Stomach (tissue), 9 donors: ENCODE results near the gene GULP1. TPM values are rescaled to one million over a fixed set of nuclear protein-coding genes. Genes with fewer than 3 reads are reported as not detected.

Experiments
- DNase-seq, 2 donors: peaks; one replicate each; pipeline versions ENCODE4 v3.0.0 to v3.0.0-alpha.2; 2013 to 2019
- H3K27ac ChIP-seq, 5 donors: fragments of 200-600 bp in 4 of 5; sonication (generic) in 4 of 5; one replicate each; pipeline ENCODE4 v1.5.1; 2013 to 2019; ENCODE audit warnings: mild to moderate bottlenecking in 1 of 5, moderate library complexity in 1 of 5
- H3K27me3 ChIP-seq, 3 donors: fragments of 200-600 bp; sonication (generic); one replicate each; pipeline ENCODE4 v1.5.1; 2017 to 2019; ENCODE audit warnings: mixed run types in 1 of 3
- H3K36me3 ChIP-seq, 4 donors: fragments of 200-600 bp; sonication (generic); 1 replicate in 3 of 4; 2 replicates in 1 of 4; pipeline ENCODE4 v1.5.1; 2016 to 2019
- H3K4me1 ChIP-seq, 4 donors: fragments of 200-600 bp; sonication (generic); one replicate each; pipeline ENCODE4 v1.5.1; 2016 to 2019
- H3K4me3 ChIP-seq, 4 donors: fragments of 200-600 bp; sonication (generic) in 3 of 4; one replicate each; pipeline ENCODE4 v1.5.1; 2016 to 2019; ENCODE audit warnings: mild to moderate bottlenecking in 1 of 4
- H3K9me3 ChIP-seq, 4 donors: fragments of 200-600 bp; sonication (generic); one replicate each; pipeline ENCODE4 v1.5.1; 2016 to 2019
- EP300 ChIP-seq: sonication (generic); formaldehyde crosslinking; IDR thresholded peaks from one replicate; pipeline ENCODE4 v1.6.1; 2017; ENCODE audit warnings: antibody characterized with exemption
- POLR2A ChIP-seq, 4 donors: fragments of 450-650 bp; IDR thresholded peaks; one replicate each; pipeline ENCODE4 v1.6.1; 2016; ENCODE audit warnings: antibody characterized with exemption in 4 of 4, control low read depth in 2 of 4, mild to moderate bottlenecking in 1 of 4, moderate library complexity in 1 of 4
- POLR2AphosphoS5 ChIP-seq, 3 donors: sonication (generic); formaldehyde crosslinking; IDR thresholded peaks; one replicate each; pipeline ENCODE4 v1.6.1; 2016; ENCODE audit warnings: antibody characterized with exemption in 3 of 3
- WGBS, 5 donors: extraction: QIAGEN DNeasy Blood & Tissue Kit in 3 of 5; methylation state at CpG; one replicate each; pipeline versions ENCODE4 v1.1.5 to v1.1.7; 2013 to 2018; 5-methylcytosine and 5-hydroxymethylcytosine counted together
- intact Hi-C: fragments of 100-400 bp; cut with DNase I; formaldehyde crosslinking; loops from one replicate; pipeline ENCODE4 v1.15.1; 2023; ENCODE audit warnings: low total_unique reads
- polyA plus RNA-seq, 3 donors: library from polyadenylated mRNA; stranded (reverse); fragments of 200-250 nt; gene quantifications; one replicate each; pipeline ENCODE4 v1.2.3, GENCODE V29; 2013
- total RNA-seq, 5 donors: library from RNA; depleted of rRNA; stranded (reverse); fragments of >200 nt; gene quantifications; one replicate each; pipeline versions ENCODE4 v1.1.0 to v1.2.3, GENCODE V29; 2014 to 2016
- TF ChIP-seq, protein P1 (sequence below), 7 experiments: fragments of 450-650 bp in 4 of 7; fragments of 200-600 bp in 3 of 7; sonication (generic) in 3 of 7; IDR thresholded peaks; one replicate each; pipeline ENCODE4 v1.5.1; 2016 to 2019; ENCODE audit warnings: antibody characterized with exemption in 7 of 7, control low read depth in 2 of 7, mild to moderate bottlenecking in 1 of 7
- donor health status: healthy with polysubstance abuse.
- donor health status: Bipolar disorder and iron deficiency.
- donor health status: healthy.

The GULP1 gene
- total and polyA plus RNA-seq, 8 donors: 4.9 to 179 (median 32.8) TPM

DNA sequence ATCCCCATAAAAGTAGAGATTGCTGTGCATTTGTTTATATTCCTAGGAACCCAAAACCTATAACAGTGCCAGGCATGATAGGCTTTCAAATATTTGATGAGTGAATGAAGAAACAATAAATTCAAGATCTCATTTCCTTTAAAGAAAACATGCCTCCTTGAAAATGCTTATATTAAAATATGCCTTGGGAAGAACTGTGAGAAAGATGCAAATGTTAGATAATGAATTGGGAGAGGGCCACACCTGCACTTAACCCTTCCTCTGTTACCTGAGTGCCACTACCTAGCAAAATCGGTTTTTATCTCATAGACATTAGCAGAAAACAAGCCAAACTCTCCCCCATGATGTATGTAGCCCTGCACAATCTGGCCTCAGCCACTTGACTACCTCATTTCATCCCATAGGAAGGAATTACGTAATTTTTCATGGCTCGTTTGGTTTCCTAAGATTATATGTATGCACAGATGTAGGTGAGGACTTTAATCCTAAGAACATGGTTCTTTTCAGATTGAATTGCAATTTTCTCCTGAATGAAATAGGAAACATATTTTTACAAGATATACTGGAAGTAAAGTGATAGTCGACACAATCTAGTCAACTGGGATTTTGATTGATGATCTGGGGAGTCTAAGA is 25.2 kb downstream of the GULP1 start:
- Histone ChIP-seq H3K27me3 (no peaks in the 10 kb centered on the region), H3K4me3 (no peak overlapping the region), H3K9me3 (peaks cover 0 to 8% (median 3%) of the 10 kb centered on the region in 4 donors), H3K4me1 (peaks cover 0 to 19% (median 2%) of the 10 kb centered on the region in 4 donors), H3K36me3 (peaks cover 0 to 4% (median 0%) of the 10 kb centered on the region in 4 donors), H3K27ac (no peak overlapping the region)
- intact Hi-C loops: no loop called here
- 78 to 91% (median 87%) methylated on average over 4 of the region's 4 CpGs for WGBS, 5 donors
- DNase-seq: no peak
- TF ChIP-seq, protein P1, sequence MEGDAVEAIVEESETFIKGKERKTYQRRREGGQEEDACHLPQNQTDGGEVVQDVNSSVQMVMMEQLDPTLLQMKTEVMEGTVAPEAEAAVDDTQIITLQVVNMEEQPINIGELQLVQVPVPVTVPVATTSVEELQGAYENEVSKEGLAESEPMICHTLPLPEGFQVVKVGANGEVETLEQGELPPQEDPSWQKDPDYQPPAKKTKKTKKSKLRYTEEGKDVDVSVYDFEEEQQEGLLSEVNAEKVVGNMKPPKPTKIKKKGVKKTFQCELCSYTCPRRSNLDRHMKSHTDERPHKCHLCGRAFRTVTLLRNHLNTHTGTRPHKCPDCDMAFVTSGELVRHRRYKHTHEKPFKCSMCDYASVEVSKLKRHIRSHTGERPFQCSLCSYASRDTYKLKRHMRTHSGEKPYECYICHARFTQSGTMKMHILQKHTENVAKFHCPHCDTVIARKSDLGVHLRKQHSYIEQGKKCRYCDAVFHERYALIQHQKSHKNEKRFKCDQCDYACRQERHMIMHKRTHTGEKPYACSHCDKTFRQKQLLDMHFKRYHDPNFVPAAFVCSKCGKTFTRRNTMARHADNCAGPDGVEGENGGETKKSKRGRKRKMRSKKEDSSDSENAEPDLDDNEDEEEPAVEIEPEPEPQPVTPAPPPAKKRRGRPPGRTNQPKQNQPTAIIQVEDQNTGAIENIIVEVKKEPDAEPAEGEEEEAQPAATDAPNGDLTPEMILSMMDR (IDR thresholded peaks at IDR 0.05): no peak
- TF ChIP-seq POLR2AphosphoS5 (IDR thresholded peaks at IDR 0.05): no peak
- no peak for TF ChIP-seq POLR2A (IDR thresholded peaks at IDR 0.05)
- TF ChIP-seq EP300: no peak

DNA sequence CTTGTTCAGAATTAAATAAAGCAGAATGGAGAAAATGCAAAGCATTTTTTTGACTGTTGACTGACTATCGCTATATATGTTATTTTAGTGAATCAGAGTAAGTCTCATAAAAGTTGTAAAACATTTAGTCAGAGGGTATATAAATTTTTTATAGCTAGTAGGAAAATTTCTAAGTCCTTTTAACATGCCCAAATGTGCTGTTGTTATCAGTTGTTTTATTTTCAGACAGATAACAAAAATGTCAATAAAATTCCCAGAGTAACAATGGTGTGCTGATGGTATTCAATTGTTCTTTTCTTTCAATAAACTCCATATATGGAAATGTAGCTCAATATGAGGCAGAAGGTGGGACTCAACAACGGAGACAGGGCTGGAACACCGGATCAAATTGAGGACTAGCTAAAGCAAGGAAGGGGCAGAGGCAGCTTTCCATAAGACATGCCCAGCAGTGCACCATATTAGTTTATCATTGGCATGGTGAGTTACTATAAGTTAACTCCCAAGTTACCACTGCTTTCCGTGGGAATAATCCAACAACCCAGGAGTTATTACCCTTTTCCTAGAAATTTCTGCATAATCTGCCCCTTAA is 26.6 kb downstream of the GULP1 start:
- Histone ChIP-seq H3K4me3 (no peak overlapping the region), H3K9me3 (peaks cover 0 to 8% (median 1%) of the 10 kb centered on the region in 4 donors), H3K4me1 (peaks cover 4 to 31% (median 10%) of the 10 kb centered on the region in 4 donors), H3K36me3 (peaks cover 0 to 4% (median 0%) of the 10 kb centered on the region in 4 donors), H3K27me3 (no peaks in the 10 kb centered on the region), H3K27ac (no peak overlapping the region)
- intact Hi-C loops: no loop called here
- no peak for DNase-seq
- TF ChIP-seq POLR2AphosphoS5 (IDR thresholded peaks at IDR 0.05) (no peak), POLR2A (IDR thresholded peaks at IDR 0.05) (no peak), EP300 (no peak)
- TF ChIP-seq, protein P1 (IDR thresholded peaks at IDR 0.05): no peak
- WGBS, 5 donors: 63 to 74% (median 69%) methylated on average over 4 of the region's 4 CpGs

DNA sequence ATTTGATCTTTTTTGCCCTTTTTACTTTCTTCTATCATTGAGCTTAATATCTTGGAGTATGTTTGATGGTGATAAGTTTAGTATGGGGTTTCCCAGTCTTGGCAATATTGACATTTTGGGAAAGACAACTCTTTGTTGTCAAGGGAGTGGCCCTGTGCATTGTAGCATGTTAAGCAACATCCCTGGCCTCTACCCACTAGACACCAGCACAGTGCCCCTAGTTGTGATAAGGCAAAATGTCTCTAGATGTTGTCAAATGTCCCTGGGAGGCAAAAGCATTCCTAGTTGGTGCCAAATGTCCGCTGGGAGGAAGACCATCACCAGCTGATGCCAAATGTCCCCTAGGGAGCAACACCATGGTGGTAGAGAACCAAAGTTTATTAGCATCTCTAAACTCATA is 28.2 kb downstream of the GULP1 start:
- H3K4me3 ChIP-seq: no peak overlapping the region
- H3K27me3 ChIP-seq: no peaks in the 10 kb centered on the region
- no peak overlapping the region for H3K27ac ChIP-seq
- WGBS, 5 donors: 84 to 96% (median 89%) methylated on average over 1 of the region's 1 CpG
- H3K36me3 ChIP-seq: peaks cover 0 to 4% (median 0%) of the 10 kb centered on the region in 4 donors
- TF ChIP-seq POLR2AphosphoS5 (IDR thresholded peaks at IDR 0.05) (no peak), POLR2A (IDR thresholded peaks at IDR 0.05) (no peak), EP300 (no peak)
- TF ChIP-seq, protein P1 (IDR thresholded peaks at IDR 0.05): no peak
- DNase-seq: no peak
- peaks cover 0 to 8% (median 0%) of the 10 kb centered on the region in 4 donors for H3K9me3 ChIP-seq
- intact Hi-C loops: no loop called here
- H3K4me1 ChIP-seq: peaks cover 4 to 41% (median 15%) of the 10 kb centered on the region in 4 donors

DNA sequence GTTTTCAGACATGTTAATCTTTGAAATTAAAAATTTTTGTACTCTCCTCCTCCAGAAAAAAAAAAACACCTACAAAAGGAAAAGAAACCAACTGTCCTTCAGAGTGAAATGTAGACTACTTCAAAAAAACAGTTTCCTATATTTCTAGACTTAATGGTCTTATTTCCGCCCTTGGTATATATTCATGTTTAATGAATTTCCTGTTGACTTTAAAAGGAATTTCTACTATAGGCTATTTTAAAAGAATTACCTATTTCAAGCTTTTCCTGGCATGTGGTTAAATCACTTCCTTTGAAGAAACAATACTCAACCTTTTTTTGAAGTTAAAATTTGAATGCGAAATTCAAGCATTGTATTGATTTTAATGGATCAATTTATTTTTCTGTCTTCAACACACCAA is 29.2 kb downstream of the GULP1 start:
- Histone ChIP-seq H3K4me3 (no peak overlapping the region), H3K4me1 (peaks cover 4 to 48% (median 15%) of the 10 kb centered on the region in 4 donors), H3K36me3 (peaks cover 0 to 4% (median 0%) of the 10 kb centered on the region in 4 donors), H3K27ac (no peak overlapping the region), H3K9me3 (peaks cover 0 to 8% (median 0%) of the 10 kb centered on the region in 4 donors), H3K27me3 (no peaks in the 10 kb centered on the region)
- no peak for DNase-seq
- intact Hi-C loops: no loop called here
- WGBS, 5 donors: 66 to 94% (median 73%) methylated on average over 2 of the region's 2 CpGs
- no peak for TF ChIP-seq EP300
- TF ChIP-seq POLR2AphosphoS5 (IDR thresholded peaks at IDR 0.05): no peak
- TF ChIP-seq POLR2A (IDR thresholded peaks at IDR 0.05): no peak
- TF ChIP-seq, protein P1 (IDR thresholded peaks at IDR 0.05): no peak
